Measurements from ENCODE around the gene PTPRF. TPM values are rescaled to one million over a fixed set of nuclear protein-coding genes. Genes with fewer than 3 reads are reported as not detected.
"Not testable (repeated sequence)": the region's sequence is repeated elsewhere in the genome, so short reads cannot be mapped to it uniquely, and the experiment has no call there.

The PTPRF gene
- total RNA-seq, 1 donor from 2014 or later: 74.5 TPM

DNA sequence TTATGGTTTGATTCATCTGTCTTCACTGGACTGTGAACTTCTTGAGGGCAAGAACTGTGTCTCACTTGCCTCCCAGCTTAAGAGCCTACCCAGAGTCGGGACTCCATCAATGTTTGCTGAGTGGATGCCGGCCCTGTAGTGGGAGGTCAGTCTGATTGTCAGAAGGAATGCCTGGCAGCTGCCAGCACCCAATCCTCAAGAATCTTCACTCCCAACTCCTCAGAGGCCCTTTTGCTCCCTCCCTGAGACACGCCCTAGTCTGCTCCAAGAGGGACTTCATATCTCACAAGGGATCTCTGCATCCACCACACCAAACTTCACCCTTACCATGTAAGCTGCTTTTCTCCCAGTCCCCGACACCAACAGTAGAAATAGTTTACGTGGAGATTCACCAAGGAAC is 104.0 kb downstream of the PTPRF start:
- no peak for DNase-seq

GRCh38 chr1:43636006-43636641 is 105.4 kb downstream of the PTPRF start:
- no peak for DNase-seq

- no peak for DNase-seq
Observed at GRCh38 chr1:43637267-43637666, 106.6 kb downstream of the PTPRF start.

GRCh38 chr1:43638381-43638780 is 107.7 kb downstream of the PTPRF start:
- not testable (repeated sequence) for DNase-seq

DNA sequence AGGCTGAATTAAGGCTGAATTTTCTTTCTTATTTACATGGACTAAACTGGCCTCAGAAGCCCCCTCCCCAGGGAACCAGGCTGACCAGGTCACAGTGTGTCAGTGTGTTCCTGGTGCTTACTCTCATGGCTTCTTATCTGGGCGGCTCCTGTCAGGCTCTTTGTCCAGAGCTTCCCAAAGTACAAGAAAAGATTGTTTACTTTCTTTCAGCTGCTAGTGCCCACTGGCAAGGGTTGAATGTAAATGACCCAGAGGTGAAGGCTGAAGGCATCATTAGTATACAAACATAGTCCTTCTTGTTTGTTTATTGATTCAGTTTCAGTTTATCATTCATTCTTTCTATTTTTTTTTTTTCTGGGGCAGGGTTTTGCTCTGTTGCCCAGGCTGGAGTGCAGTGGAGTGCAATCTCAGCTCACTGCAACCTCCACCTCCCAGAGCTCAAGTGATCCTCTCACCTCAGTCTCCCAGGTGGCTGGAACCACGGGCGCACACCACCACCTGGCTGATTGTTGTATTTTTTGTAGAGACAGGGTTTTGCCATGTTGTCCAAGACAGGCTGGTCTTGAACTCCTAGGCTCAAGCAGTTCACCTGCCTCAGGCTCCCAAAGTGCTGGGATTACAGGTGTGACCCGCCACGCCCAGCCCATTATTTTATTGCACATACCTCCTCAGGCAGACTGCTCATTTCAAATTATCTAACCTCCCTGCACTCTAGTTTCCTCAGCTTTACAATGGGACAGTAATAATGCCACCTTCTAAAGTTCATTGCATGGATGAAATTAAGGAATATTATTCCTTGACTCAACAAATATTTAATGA is 109.5 kb downstream of the PTPRF start:
- DNase-seq: no peak

DNA sequence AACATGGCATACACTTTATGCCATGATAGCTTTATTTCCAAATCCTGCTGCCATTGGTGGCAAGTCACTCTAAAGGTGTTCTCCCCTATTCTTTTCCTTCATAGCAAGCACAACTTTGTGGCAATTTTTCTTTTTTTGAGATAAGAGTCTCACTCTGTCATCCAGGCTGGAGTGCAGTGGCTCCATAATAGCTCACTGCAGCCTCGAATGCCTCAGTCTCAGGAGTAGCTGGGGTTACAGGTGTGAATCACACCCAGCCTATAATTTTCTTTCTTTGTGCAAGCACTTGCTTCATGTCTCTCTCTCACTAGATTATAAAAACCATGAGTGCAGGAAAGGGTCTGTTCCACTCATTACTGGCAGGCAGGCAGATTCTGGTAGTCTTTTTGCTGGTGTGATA is 113.9 kb downstream of the PTPRF start:
- DNase-seq: no peak

DNA sequence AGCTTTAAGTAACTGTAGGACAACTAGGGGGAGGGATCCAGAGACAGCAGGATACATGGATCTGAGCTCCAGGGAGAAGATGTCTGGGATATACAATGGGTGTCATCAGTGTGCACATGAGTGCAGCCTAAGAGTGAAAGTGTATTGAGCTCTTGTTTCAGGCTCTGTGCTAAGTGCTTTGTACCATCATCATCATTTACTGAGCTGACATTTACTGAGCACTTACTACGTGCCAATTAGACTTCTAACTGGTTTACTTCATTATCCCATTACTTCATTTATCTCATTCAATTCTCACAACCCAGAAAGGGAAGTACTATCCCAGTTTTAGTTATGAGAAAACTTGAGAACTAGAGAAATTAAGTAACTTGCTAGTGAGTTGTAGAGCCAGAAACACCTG is 114.8 kb downstream of the PTPRF start:
- no peak for DNase-seq

DNA sequence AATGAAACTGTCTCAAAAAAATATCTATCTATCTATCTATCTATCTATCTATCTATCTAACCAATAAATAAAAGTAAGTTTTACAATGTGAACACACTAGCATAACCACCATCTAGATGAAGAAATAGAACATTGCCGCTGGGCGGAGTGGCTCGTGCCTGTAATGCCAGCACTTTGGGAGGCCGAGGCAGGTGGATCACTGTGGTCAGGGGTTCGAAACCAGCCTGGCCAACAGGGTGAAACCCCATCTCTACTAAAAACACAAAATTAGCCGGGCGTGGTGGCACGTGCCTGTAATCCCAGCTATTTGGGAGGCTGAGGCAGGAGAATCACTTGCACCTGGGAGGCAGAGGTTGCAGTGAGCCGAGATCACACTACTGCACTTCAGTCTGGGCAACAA is 116.6 kb downstream of the PTPRF start:
- DNase-seq: not testable (repeated sequence)

- no peak for DNase-seq
Observed at GRCh38 chr1:43648221-43648847, 117.7 kb downstream of the PTPRF start.

DNA sequence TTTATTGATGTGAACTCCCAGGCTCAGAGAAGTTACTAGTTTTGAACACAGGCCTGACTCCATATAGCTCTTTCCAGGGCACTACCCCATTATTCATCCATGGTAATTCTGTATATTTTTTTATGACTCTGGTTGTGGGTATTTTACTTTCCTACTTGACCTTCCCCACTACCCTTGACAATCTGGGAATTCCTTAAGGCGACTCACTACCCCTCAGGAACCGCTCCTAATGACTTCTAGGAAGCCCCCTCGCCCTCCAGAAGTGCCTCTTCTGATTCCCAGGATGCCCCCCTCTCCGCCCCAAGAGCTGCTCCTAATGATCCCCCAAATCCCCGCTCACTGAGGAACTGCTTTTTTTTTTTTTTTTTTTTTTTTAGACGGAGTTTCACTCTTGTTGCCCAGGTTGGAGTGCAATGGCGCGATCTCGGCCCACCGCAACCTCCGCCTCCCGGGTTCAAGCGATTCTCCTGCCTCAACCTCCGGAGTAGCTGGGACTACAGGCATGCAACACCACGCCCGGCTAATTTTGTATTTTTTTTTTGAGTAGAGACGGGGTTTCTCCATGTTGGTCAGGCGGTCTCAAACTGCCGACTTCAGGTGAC is 118.3 kb downstream of the PTPRF start:
- DNase-seq: no peak

DNA sequence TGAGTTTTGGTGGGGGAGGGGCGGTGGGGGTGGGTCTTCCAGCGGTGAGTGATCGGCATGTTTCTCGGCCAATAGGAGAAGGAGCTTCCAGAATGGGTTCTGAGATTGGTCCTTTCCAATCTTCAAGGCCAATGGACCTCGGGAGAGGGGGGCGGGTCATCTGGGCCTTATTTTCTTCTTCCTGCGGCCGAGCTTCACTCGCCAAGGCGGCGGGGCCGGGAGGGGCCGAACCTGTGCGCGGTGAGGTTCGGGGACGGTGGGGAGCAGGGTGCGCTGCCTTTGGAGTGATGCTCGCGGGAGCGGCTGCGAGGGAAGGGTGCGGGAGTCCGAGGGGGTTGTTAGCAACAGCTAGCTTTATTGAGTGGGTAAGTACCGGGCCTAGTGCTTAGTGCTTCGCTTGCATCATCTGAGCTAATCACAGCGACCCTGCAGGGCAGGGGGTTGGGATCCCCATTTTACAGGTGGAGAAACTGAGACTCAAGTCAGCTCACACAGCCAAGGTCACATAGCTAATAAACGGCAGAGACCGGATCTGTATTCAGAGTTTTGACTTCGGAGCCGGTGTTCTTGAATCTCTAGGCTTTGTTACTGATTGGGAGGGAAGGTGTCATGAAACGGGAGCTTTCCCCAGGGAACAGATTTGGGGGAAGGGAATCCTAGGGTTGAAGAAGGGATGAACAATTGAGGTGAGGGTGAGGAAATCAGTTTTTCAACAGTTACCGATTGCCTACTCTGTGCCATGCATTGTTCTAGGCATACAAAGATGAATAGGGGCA is 119.8 kb downstream of the PTPRF start:
- peak; percentile 99 for DNase-seq

- no peak for DNase-seq
Observed at GRCh38 chr1:43651188-43651587, 120.5 kb downstream of the PTPRF start.

GRCh38 chr1:43651902-43652301 is 121.2 kb downstream of the PTPRF start:
- DNase-seq: no peak

- no peak for DNase-seq
Observed at GRCh38 chr1:43653339-43653738, 122.7 kb downstream of the PTPRF start.

- no peak for DNase-seq
Observed at GRCh38 chr1:43653893-43654292, 123.2 kb downstream of the PTPRF start.

DNA sequence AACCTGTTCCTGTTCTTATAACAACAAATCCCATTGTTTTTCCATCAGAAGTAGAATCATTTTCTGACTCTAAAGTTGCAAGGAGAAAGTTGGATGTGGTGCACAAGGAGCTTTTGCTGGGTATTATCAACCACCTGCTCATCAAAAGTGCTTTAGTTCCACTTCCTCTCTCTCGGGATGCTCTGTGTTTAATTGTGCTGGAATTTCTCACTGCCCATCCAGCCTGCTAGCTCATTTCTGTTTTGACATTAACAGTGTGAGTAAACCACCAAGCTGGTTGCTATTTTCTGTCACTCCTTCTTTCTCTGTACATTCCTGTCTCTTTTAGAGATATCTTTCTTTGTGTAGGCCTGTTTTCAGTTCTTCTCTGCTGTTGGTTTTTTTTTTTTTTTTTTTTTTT is 125.3 kb downstream of the PTPRF start:
- no peak for DNase-seq

DNA sequence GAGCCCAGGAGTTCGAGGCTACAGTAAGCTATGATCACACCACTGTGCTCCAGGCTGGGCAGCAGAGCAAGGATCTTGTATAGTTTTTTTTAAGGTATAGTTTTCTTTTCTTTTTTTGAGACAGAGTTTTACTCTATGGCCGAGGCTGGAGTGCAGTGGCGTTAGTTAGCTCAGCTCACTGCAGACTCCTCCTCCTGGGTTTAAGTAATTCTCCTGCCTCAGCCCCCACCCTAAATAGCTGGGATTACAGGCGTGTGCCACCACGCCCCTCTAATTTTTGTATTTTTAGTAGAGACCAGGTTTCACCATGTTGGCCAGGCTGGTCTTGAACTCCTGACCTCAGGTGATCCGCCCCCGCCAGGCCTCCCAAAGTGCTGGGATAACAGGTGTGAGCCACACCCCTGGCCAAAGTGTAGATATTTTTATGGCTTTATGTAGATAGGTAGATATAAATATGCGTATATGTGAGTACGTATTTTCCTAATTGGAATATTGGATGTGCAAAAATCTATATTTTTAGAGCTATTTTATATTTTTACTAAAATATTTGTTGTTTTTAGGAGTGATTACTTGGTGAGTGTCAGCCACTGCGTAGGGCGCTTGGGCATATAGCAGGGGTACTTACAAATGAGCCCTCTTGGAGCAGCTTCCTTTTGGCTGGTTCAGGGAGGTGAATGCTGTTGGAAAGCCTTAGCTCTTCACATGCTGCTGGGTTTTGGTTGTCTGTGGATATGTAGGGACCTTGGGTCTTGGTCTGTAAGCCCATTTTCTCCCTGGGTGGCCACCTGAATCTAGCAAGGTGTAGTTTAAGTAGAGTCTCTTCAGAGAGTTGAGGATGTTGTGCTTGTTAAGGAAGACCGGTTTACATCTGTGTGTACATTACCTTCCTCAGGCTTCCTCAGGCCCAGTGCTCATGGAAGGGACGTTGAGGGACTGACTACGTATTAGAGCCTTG is 128.8 kb downstream of the PTPRF start:
- no peak for DNase-seq

DNA sequence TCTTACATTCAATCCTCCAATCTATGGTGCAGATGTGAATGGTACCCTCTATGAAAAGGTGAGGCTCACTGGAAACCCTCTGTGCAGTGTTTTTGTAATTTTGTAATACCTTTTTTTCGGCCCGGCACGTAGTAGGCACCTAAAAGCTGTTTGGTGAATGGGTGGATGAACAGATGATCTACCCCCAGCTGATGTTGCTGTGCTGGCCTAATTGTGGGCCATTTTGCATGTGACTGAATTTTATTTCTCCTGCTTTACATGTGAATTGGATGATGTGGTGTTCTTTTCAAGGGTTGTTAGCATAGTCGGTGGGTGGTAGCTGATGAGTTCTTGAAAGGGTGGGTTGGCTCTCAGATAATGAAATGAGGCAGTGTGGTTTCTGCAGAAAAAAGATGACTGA is 129.7 kb downstream of the PTPRF start:
- no peak for DNase-seq

GRCh38 chr1:43664369-43664768 is 133.7 kb downstream of the PTPRF start:
- DNase-seq: no peak

DNA sequence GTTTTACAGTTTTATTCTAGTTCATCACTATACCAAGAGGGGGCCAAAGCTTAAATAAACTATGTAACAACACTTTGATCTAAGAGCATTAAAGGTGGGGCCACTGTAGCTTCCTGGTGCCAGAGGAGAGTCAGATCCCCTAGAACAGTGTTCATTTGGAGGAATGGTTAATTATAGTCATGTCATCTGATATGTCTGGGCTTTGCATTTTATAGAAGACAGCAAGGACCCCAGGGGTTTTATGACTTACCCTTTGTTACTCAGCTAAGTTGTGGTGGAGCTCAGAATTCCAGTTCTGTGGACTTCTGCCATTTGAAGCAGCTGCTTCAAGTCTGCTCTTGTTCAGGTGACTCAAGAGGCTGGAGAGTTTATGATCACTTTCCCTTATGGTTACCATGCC is 135.9 kb downstream of the PTPRF start:
- DNase-seq: no peak

- DNase-seq: no peak
Observed at GRCh38 chr1:43668956-43669355, 138.3 kb downstream of the PTPRF start.
